H1 (cell line): ENCODE results near the gene TXNDC12. TPM values are rescaled to one million over a fixed set of nuclear protein-coding genes. Genes with fewer than 3 reads are reported as not detected.
A peak's percentile ranks its signal among the peaks of the same experiment; 100 is the strongest.

Experiments used
- CHD1 ChIP-seq: IDR thresholded peaks from 2 replicates; pipeline ENCODE4 v1.6.1; 2012; ENCODE audit warnings: low read depth, low read length, improper control_type of control experiment
- CHD2 ChIP-seq: IDR thresholded peaks from 2 replicates; pipeline ENCODE4 v1.6.1; 2012; ENCODE audit warnings: low read length, improper control_type of control experiment
- HDAC6 ChIP-seq: IDR thresholded peaks from one replicate; pipeline ENCODE4 v1.7.1; 2012; ENCODE audit warnings: low read depth, mild to moderate bottlenecking, inconsistent platforms, low read length, moderate library complexity
- KDM1A ChIP-seq: fragments of 200-600, 300-600 bp; sonication (generic); IDR thresholded peaks from 2 replicates; pipeline ENCODE4 v1.7.1; 2016; ENCODE audit warnings: mild to moderate bottlenecking, low read length, borderline replicate concordance
- SIN3A ChIP-seq, 2 experiments: IDR thresholded peaks in 1 of 2; conservative IDR thresholded peaks in 1 of 2; 2 replicates each; pipeline ENCODE4 v1.6.1; 2011 to 2012; ENCODE audit warnings: low read length in 2 of 2, improper control_type of control experiment in 1 of 2, low read depth in 1 of 2, mild to moderate bottlenecking in 1 of 2
- SIX5 ChIP-seq: IDR thresholded peaks from 2 replicates; pipeline ENCODE4 v1.6.1; 2011; ENCODE audit warnings: mild to moderate bottlenecking, low read depth, low read length
- TBP ChIP-seq: IDR thresholded peaks from 2 replicates; pipeline ENCODE4 v1.6.1; 2011; ENCODE audit warnings: low read depth, low read length, improper control_type of control experiment
- ZNF274 ChIP-seq: IDR thresholded peaks from 2 replicates; pipeline ENCODE4 v1.7.0; 2012; ENCODE audit warnings: low read length, borderline replicate concordance; ENCODE audit errors: extremely low read depth
- polyA plus RNA-seq, 7 experiments: library from polyadenylated mRNA; depleted of rRNA in 3 of 7; stranded (reverse) in 5 of 7; unstranded in 2 of 7; fragments of >200 nt in 5 of 7; fragments of 200-250 nt in 2 of 7; gene quantifications; 1 replicate in 5 of 7; 2 replicates in 1 of 7; 4 replicates in 1 of 7; pipeline versions ENCODE4 v1.2.1 to v1.2.3, GENCODE V29; 2011 to 2013; ENCODE audit warnings: missing spikeins in 2 of 7, mixed read lengths in 2 of 7
- total RNA-seq: library from RNA; stranded (reverse); fragmentation: NEBNext Ultra II Directional; extraction: Animal tissue kit (Norgen Biotek cat#: 25700); gene quantifications from 2 replicates; pipeline ENCODE4 v1.2.1, GENCODE V29; 2021

TXNDC12 gene
- total and polyA plus RNA-seq, 2 of the 8 experiments (the other 6 are each of a cell fraction or from before 2014, with no cell fraction given): 35.2 to 89.8 TPM

- TF ChIP-seq TBP: no peak
- TF ChIP-seq ZNF274: no peak
- peak; percentile 26; the same call in 1 of the 2 replicates for TF ChIP-seq SIX5
- TF ChIP-seq CHD2: no peak
- TF ChIP-seq SIN3A (conservative IDR thresholded peaks at IDR 0.05 in 1 of 2, IDR thresholded peaks at IDR 0.05 in 1 of 2; ENCODE audit: low read depth in 1 of 2, low read length in 2 of 2): 0 out of 4 replicates have a peak, but pooled peaks of 1 of the 2 experiments have one; percentile 2
- TF ChIP-seq CHD1: 0 out of 2 replicates have a peak, but pooled peaks have one; percentile 50
- no peak for TF ChIP-seq KDM1A
- no peak for TF ChIP-seq HDAC6
These were observed 823 bp upstream of the TXNDC12 start (continued) for GRCh38 chr1:52055866-52056162.
